PC-3 (cell line): Measurements from ENCODE around the gene CLECL1.

Experiments used
- CTCF ChIP-seq: fragments of 300-600 bp; sonication (generic); conservative IDR thresholded peaks from 2 replicates; pipeline ENCODE4 v1.5.1; 2017; ENCODE audit warnings: antibody characterized with exemption, low read depth, mild to moderate bottlenecking, low read length
- EZH2 ChIP-seq: fragments of 300-600 bp; sonication (generic); IDR thresholded peaks from one replicate; pipeline ENCODE4 v1.6.1; 2017; ENCODE audit warnings: antibody characterized with exemption, mild to moderate bottlenecking, low read length; ENCODE audit not compliant: unreplicated experiment
- EZH2phosphoT487 ChIP-seq: fragments of 300-600 bp; sonication (generic); IDR thresholded peaks from 2 replicates; pipeline ENCODE4 v1.6.1; 2018; ENCODE audit warnings: mild to moderate bottlenecking, antibody characterized with exemption, low read length, borderline replicate concordance

- TF ChIP-seq CTCF, result no peak
- TF ChIP-seq EZH2phosphoT487, result no peak
- TF ChIP-seq EZH2, result no peak
Measured at GRCh38 chr12:9697619-9698018, 35.3 kb downstream of the CLECL1 start.
